Tibial nerve (tissue), 4 donors: ENCODE measurements around the gene FBH1. TPM values are rescaled to one million over a fixed set of nuclear protein-coding genes. Genes with fewer than 3 reads are reported as not detected.
A peak's percentile ranks its signal among the peaks of the same experiment; 100 is the strongest.

ENCODE experiments used
- DNase-seq, 2 donors: peaks; one replicate each; pipeline ENCODE4 v3.0.0-alpha.2; 2019; ENCODE audit warnings: low spot score in 2 of 2
- H3K27ac ChIP-seq, 4 donors: fragments of 200-600 bp; sonication (generic) in 3 of 4; one replicate each; pipeline ENCODE4 v1.5.1; 2017 to 2019; ENCODE audit warnings: mild to moderate bottlenecking in 1 of 4
- H3K27me3 ChIP-seq, 2 donors: fragments of 200-600 bp; sonication (generic) in 1 of 2; one replicate each; pipeline versions ENCODE4 v1.5.1 to v1.6.0; 2017 to 2019
- H3K36me3 ChIP-seq, 3 donors: fragments of 200-600 bp; sonication (generic); one replicate each; pipeline ENCODE4 v1.5.1; 2018 to 2019
- H3K4me1 ChIP-seq, 4 donors: fragments of 200-600 bp; sonication (generic) in 3 of 4; one replicate each; pipeline ENCODE4 v1.5.1; 2017 to 2019
- H3K4me3 ChIP-seq, 4 donors: fragments of 200-600 bp; sonication (generic) in 3 of 4; one replicate each; pipeline ENCODE4 v1.5.1; 2017 to 2019; ENCODE audit warnings: mild to moderate bottlenecking in 1 of 4, moderate library complexity in 1 of 4
- H3K9me3 ChIP-seq, 4 donors: fragments of 200-600 bp; sonication (generic) in 3 of 4; one replicate each; pipeline ENCODE4 v1.5.1; 2017 to 2019
- CTCF ChIP-seq, 5 experiments: fragments of 200-600 bp in 3 of 5; fragments of 450-650 bp in 2 of 5; sonication (generic) in 3 of 5; IDR thresholded peaks; one replicate each; pipeline ENCODE4 v1.5.1; 2016 to 2019; ENCODE audit warnings: antibody characterized with exemption in 5 of 5, mild to moderate bottlenecking in 3 of 5, moderate library complexity in 2 of 5
- EP300 ChIP-seq, 2 donors: sonication (generic); formaldehyde crosslinking; IDR thresholded peaks; one replicate each; pipeline ENCODE4 v1.6.1; 2017; ENCODE audit warnings: antibody characterized with exemption in 2 of 2, mild to moderate bottlenecking in 1 of 2
- POLR2A ChIP-seq, 2 donors: fragments of 450-650 bp; IDR thresholded peaks; one replicate each; pipeline ENCODE4 v1.6.1; 2017; ENCODE audit warnings: antibody characterized with exemption in 2 of 2, mild to moderate bottlenecking in 2 of 2, moderate library complexity in 2 of 2
- WGBS, 2 donors: methylation state at CpG; one replicate each; pipeline ENCODE4 v1.1.5; 2018; 5-methylcytosine and 5-hydroxymethylcytosine counted together
- total RNA-seq, 4 donors: library from RNA; depleted of rRNA; stranded (reverse); fragments of >200 nt; gene quantifications; one replicate each; pipeline ENCODE4 v1.1.0, GENCODE V29; 2016

Gene FBH1
- total RNA-seq, 4 donors from 2014 or later = 64.0 to 109 (median 96.6) TPM

GRCh38 chr10:5882961-5883360 is 7.1 kb upstream of the FBH1 start:
- no peak for DNase-seq
- WGBS, 2 donors = 87 to 90% methylated on average over 7 to 8 of the region's 8 CpGs
- no peak for TF ChIP-seq CTCF (IDR thresholded peaks at IDR 0.05)
- TF ChIP-seq POLR2A (IDR thresholded peaks at IDR 0.05) = no peak
- no peak for TF ChIP-seq EP300 (IDR thresholded peaks at IDR 0.05)
- Histone ChIP-seq H3K27me3 (no peaks in the 10 kb centered on the region), H3K4me3 (no peak overlapping the region), H3K9me3 (no peaks in the 10 kb centered on the region), H3K36me3 (peaks cover 3 to 84% (median 9%) of the 10 kb centered on the region in 3 donors), H3K27ac (no peak overlapping the region), H3K4me1 (peaks cover 0 to 17% (median 8%) of the 10 kb centered on the region in 4 donors)

- Histone ChIP-seq H3K27me3 (no peaks in the 10 kb centered on the region), H3K36me3 (peaks cover 3 to 57% (median 9%) of the 10 kb centered on the region in 3 donors), H3K4me3 (no peak overlapping the region), H3K27ac (no peak overlapping the region), H3K9me3 (no peaks in the 10 kb centered on the region), H3K4me1 (peaks cover 0 to 25% (median 17%) of the 10 kb centered on the region in 4 donors)
- DNase-seq = no peak
- TF ChIP-seq EP300 (IDR thresholded peaks at IDR 0.05) (no peak), POLR2A (IDR thresholded peaks at IDR 0.05) (no peak), CTCF (IDR thresholded peaks at IDR 0.05) (no peak)
- WGBS, 2 donors = 85 to 91% methylated on average over 5 of the region's 5 CpGs
Measured at GRCh38 chr10:5885619-5886018, 4.4 kb upstream of the FBH1 start.

- Histone ChIP-seq H3K9me3 (no peaks in the 10 kb centered on the region), H3K4me1 (peaks cover 0 to 39% (median 29%) of the 10 kb centered on the region in 4 donors), H3K36me3 (peaks cover 3 to 50% (median 8%) of the 10 kb centered on the region in 3 donors), H3K4me3 (no peak overlapping the region), H3K27ac (no peak overlapping the region), H3K27me3 (no peaks in the 10 kb centered on the region)
- no peak for TF ChIP-seq POLR2A (IDR thresholded peaks at IDR 0.05)
- TF ChIP-seq EP300 (IDR thresholded peaks at IDR 0.05) = no peak
- TF ChIP-seq CTCF (IDR thresholded peaks at IDR 0.05) = no peak
- no peak for DNase-seq
- 58% methylated on average over 1 of the region's 1 CpG for whole genome bisulfite sequencing, 2 donors
Measured at GRCh38 chr10:5887029-5887428, 3.0 kb upstream of the FBH1 start.

GRCh38 chr10:5887641-5888040 is 2.4 kb upstream of the FBH1 start:
- 94 to 96% methylated on average over 8 of the region's 8 CpGs for WGBS, 2 donors
- H3K36me3 ChIP-seq = peaks cover 1 to 44% (median 4%) of the 10 kb centered on the region in 3 donors
- H3K27ac ChIP-seq = peak overlapping the region in 1 of 4 donors; percentile 86
- H3K4me1 ChIP-seq = peaks cover 0 to 45% (median 31%) of the 10 kb centered on the region in 4 donors
- H3K4me3 ChIP-seq = no peak overlapping the region
- no peak for DNase-seq
- H3K9me3 ChIP-seq = no peaks in the 10 kb centered on the region
- no peak for TF ChIP-seq EP300 (IDR thresholded peaks at IDR 0.05)
- no peak for TF ChIP-seq CTCF (IDR thresholded peaks at IDR 0.05)
- no peak for TF ChIP-seq POLR2A (IDR thresholded peaks at IDR 0.05)
- no peaks in the 10 kb centered on the region for H3K27me3 ChIP-seq

GRCh38 chr10:5888351-5888750 is 1.7 kb upstream of the FBH1 start:
- DNase-seq = no peak
- H3K4me1 ChIP-seq = peaks cover 0 to 52% (median 31%) of the 10 kb centered on the region in 4 donors
- no peaks in the 10 kb centered on the region for H3K27me3 ChIP-seq
- H3K36me3 ChIP-seq = peaks cover 0 to 37% (median 0%) of the 10 kb centered on the region in 3 donors
- H3K27ac ChIP-seq = peak overlapping the region in 1 of 4 donors; percentile 86
- WGBS, 2 donors = 20 to 23% methylated on average over 10 of the region's 10 CpGs
- H3K4me3 ChIP-seq = peak overlapping the region; percentile 72 to 98 (median 94)
- no peaks in the 10 kb centered on the region for H3K9me3 ChIP-seq
- TF ChIP-seq CTCF (IDR thresholded peaks at IDR 0.05) (no peak), POLR2A (IDR thresholded peaks at IDR 0.05) (no peak), EP300 (IDR thresholded peaks at IDR 0.05) (no peak)
